Measurements from ENCODE around the gene SALL4. TPM values are rescaled to one million over a fixed set of nuclear protein-coding genes. Genes with fewer than 3 reads are reported as not detected.
A peak's percentile ranks its signal among the peaks of the same experiment; 100 is the strongest.

The SALL4 gene
- polyA plus RNA-seq, 1 donor, result 9.0 TPM

DNA sequence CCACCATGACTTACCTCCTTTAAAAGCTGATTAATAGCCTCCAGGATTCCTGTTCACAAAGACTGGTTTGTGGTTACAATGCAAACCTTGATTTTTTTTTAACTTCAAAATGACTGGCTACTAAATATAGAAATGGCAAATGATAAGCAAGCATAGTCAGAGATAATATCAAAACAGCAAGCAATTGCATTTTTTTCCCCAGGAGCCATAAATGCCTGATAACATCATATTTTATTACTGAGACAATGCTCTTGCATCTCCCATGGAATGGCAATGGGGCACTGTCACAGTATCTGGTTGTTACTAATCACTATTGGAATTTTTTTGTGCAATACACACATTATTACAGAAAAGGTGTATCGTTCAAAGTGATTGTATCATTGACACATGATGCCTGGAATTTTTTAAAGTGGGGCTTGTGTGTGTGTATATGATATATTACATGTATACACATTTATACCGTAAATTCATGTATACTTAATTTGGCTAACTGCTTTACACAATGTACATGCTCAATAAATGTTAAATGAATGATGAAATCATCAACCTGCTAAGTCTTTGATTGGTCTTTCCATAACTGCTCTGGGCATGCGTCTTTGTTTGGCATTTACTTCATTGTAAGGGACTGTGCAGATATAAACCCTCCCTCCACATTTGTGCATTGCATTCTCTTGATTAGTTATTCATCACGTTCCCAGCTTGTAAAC, 980 bp upstream of the SALL4 start:
- no peak for DNase-seq
- Histone ChIP-seq H3K4me1 (ENCODE audit: control insufficient read depth, insufficient read depth, low read length) (peaks cover 3% of the 10 kb centered on the region), H3K36me3 (ENCODE audit: control insufficient read depth, insufficient read depth, low read length) (no peaks in the 10 kb centered on the region), H3K4me3 (ENCODE audit: low read length) (peak overlapping the region; percentile 97), H3K27ac (ENCODE audit: low read length) (peak overlapping the region; percentile 71), H3K27me3 (ENCODE audit: control insufficient read depth, insufficient read depth, low read length) (peaks cover 7% of the 10 kb centered on the region), H3K9me3 (ENCODE audit: control insufficient read depth, low read depth, low read length) (no peaks in the 10 kb centered on the region)
- WGBS (ENCODE audit: insufficient coverage, low lambda C conversion rate), result 67% methylated on average over 1 of the region's 4 CpGs

DNA sequence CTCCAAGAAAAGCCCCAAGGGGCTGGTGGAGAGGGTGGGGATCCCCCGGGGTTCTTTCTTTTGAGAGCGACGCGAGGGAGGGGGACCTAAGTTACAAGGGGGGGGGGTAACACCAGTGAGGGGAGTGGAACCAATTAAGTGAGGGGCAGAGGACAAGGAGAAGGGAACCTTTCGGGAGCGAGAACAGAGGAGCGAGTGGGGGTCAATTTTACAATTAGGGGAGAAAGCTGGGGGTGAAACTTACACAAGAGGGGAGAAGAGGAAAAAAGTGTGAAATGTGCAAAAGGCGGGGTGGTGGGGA, 548 bp downstream of the SALL4 start:
- Histone ChIP-seq H3K4me3 (ENCODE audit: low read length) (peak overlapping the region; percentile 97), H3K4me1 (ENCODE audit: control insufficient read depth, insufficient read depth, low read length) (peaks cover 3% of the 10 kb centered on the region), H3K27me3 (ENCODE audit: control insufficient read depth, insufficient read depth, low read length) (peaks cover 7% of the 10 kb centered on the region), H3K27ac (ENCODE audit: low read length) (peak overlapping the region; percentile 71), H3K36me3 (ENCODE audit: control insufficient read depth, insufficient read depth, low read length) (no peaks in the 10 kb centered on the region), H3K9me3 (ENCODE audit: control insufficient read depth, low read depth, low read length) (no peaks in the 10 kb centered on the region)
- WGBS (ENCODE audit: insufficient coverage, low lambda C conversion rate), result 20% methylated on average over 1 of the region's 8 CpGs
- DNase-seq, result no peak

DNA sequence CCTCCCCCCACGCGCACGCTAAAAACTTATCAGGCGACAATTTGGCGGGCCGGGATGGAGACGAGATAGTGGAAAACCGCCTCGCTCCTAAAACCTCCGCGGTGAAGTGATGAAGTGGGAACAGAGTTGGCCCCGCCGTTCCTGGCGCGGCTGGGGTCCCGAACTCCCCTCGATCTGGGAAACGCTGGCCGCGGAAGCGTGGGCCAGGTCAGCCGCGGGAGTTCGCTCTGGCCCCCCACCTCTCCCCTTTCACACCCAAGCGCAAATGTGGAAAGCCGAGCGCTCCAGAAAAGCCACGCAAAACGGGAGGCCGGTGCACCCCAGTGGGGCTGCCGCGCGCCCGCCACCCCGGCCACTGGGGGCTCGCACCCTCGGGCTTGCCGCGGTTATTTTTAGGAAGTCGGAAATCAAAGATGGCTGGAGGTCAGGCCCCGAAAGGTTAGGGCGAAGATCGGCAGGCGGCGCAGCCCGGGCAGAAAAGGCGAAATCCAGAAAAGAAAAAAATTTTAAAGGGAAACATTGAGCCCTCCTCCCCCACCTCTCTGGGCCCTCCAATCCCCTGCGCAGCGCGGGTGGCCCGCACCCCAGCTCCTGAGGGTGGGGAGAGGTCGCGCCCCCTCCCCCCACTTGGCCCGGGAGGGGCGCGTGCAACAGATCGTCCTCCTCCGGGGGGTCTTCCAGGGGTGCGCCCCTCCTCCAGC, 1.0 kb downstream of the SALL4 start:
- peaks cover 7% of the 10 kb centered on the region for H3K27me3 ChIP-seq (ENCODE audit: control insufficient read depth, insufficient read depth, low read length)

DNA sequence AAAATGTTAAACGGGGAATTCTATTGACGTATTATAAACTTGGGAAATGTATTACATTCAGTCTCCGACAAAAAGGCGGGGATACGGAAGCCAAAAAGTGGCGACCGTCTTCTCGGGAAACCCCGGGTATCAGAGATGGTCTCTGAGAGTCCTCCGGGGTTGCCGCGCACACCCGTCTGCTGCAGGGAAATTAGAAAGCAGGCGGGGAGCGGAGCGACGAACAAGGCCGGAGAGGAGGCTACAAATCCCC, 1.5 kb downstream of the SALL4 start:
- WGBS (ENCODE audit: insufficient coverage, low lambda C conversion rate), result no CpG with 5 or more reads among the region's 18 CpGs
- peak in 1 of 2 donors; percentile 26 for DNase-seq
- Histone ChIP-seq H3K36me3 (ENCODE audit: control insufficient read depth, insufficient read depth, low read length) (no peaks in the 10 kb centered on the region), H3K27me3 (ENCODE audit: control insufficient read depth, insufficient read depth, low read length) (peaks cover 7% of the 10 kb centered on the region), H3K27ac (ENCODE audit: low read length) (peak overlapping the region; percentile 71), H3K4me3 (ENCODE audit: low read length) (peak overlapping the region; percentile 97), H3K9me3 (ENCODE audit: control insufficient read depth, low read depth, low read length) (no peaks in the 10 kb centered on the region), H3K4me1 (ENCODE audit: control insufficient read depth, insufficient read depth, low read length) (peaks cover 3% of the 10 kb centered on the region)

More for the DNA sequence above, 1.0 kb downstream of the SALL4 start:
- Histone ChIP-seq H3K4me3 (ENCODE audit: low read length) (peak overlapping the region; percentile 97), H3K9me3 (ENCODE audit: control insufficient read depth, low read depth, low read length) (no peaks in the 10 kb centered on the region), H3K27ac (ENCODE audit: low read length) (peak overlapping the region; percentile 71), H3K4me1 (ENCODE audit: control insufficient read depth, insufficient read depth, low read length) (peaks cover 3% of the 10 kb centered on the region), H3K36me3 (ENCODE audit: control insufficient read depth, insufficient read depth, low read length) (no peaks in the 10 kb centered on the region)
- DNase-seq, result peak in 1 of 2 donors; percentile 53
- no CpG with 5 or more reads among the region's 59 CpGs for WGBS (ENCODE audit: insufficient coverage, low lambda C conversion rate)

DNA sequence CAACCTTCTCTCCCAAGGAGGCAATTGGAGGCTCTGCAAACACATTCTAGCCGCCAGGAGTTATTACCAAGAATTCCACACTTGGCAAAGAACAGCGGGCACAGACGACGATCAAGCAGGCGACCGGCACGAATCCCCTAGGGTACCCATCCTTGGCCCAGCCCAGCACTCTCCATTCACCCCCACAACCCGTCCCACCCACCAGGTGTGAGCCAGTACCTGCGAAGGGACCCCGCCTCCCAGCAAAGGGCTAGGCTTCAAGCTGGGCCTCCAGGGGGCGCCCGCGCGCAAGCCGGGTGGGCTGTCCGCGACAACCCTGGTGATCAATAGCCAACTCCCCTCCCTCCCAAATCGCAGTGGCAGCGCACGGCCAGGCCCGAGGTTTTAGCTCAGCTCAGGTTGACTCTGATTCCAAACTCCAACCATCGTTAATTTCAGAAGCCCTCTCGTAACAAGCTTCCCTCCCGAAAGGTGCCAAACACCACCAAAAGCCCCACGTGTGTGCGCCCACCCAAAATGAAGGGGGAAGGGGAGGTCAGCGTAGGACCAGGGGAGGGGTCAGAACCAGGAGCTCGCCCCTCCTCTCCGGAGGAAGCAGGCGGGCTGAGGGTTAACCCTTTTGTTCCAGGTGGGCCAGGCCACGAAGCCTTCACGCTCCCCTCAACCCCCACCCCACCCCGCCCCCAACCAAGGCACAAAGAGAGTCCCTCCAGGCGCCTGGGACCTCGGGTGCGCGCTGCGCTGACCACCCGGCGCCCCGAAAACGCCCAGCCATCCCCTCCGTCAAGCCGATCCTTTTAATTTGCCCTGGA, 2.1 kb downstream of the SALL4 start:
- peak overlapping the region; percentile 71 for H3K27ac ChIP-seq (ENCODE audit: low read length)
- peaks cover 3% of the 10 kb centered on the region for H3K4me1 ChIP-seq (ENCODE audit: control insufficient read depth, insufficient read depth, low read length)
- no peaks in the 10 kb centered on the region for H3K36me3 ChIP-seq (ENCODE audit: control insufficient read depth, insufficient read depth, low read length)
- H3K9me3 ChIP-seq (ENCODE audit: control insufficient read depth, low read depth, low read length), result no peaks in the 10 kb centered on the region
- peaks cover 7% of the 10 kb centered on the region for H3K27me3 ChIP-seq (ENCODE audit: control insufficient read depth, insufficient read depth, low read length)
- DNase-seq, result peak; percentile 68 to 79
- peak overlapping the region; percentile 97 for H3K4me3 ChIP-seq (ENCODE audit: low read length)
- WGBS (ENCODE audit: insufficient coverage, low lambda C conversion rate), result no CpG with 5 or more reads among the region's 44 CpGs

DNA sequence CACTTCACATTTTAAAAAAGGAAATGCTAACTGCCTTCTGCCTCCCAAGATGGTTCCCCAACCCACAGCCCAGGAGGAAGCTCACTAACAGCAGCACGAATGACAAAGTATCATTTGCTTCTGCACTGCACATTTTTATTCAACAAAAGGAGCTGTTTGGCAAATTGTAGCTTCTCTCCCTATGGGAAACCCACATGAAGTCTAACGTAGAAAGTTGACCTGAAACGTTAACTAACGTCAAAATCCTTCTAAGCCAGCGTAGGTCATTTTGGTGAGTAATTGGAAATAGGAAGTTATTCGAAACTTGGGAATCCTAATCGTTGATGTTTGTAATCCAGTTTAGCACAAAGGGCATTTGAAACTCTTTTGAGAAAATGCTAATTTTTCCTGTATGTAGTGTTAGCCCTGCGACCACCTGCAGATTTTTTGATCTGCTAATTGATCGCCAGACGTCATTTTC, 2.9 kb downstream of the SALL4 start:
- Histone ChIP-seq H3K27me3 (ENCODE audit: control insufficient read depth, insufficient read depth, low read length) (peaks cover 7% of the 10 kb centered on the region), H3K9me3 (ENCODE audit: control insufficient read depth, low read depth, low read length) (no peaks in the 10 kb centered on the region), H3K27ac (ENCODE audit: low read length) (no peak overlapping the region), H3K4me1 (ENCODE audit: control insufficient read depth, insufficient read depth, low read length) (peaks cover 3% of the 10 kb centered on the region), H3K36me3 (ENCODE audit: control insufficient read depth, insufficient read depth, low read length) (no peaks in the 10 kb centered on the region), H3K4me3 (ENCODE audit: low read length) (peak overlapping the region; percentile 97)
- 38% methylated on average over 2 of the region's 10 CpGs for WGBS (ENCODE audit: insufficient coverage, low lambda C conversion rate)
- no peak for DNase-seq

DNA sequence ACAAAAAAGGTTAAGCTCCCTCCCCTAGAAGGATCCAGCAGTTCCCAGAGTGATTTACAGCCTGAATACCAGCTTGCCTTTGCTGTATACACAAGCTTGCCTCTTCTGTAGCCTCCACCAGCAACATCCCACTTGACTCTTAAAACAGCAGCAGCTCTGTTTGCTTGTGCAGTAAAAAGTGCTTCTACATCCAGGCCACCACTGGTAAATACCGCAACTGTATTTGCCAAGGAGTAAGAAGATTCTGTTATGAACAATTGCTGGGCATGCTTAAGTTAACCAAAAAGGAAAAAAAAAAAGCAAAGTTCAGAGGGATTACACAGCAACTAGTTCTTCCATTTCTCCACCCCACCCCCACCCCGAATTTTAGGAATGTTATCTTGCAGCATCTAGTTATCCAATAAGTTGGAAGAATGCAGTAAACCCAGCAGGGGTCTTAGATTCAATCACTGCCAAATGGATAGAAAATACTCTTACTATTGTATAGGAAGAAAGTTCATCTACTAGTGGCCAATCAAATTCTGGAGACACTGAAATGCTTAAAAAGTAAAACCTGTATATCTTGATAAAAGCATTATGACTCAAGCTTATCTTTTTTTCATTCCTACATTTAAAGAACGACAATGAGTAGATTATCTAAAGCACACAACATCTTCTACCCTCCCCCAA, 4.8 kb downstream of the SALL4 start:
- no peak for DNase-seq

DNA sequence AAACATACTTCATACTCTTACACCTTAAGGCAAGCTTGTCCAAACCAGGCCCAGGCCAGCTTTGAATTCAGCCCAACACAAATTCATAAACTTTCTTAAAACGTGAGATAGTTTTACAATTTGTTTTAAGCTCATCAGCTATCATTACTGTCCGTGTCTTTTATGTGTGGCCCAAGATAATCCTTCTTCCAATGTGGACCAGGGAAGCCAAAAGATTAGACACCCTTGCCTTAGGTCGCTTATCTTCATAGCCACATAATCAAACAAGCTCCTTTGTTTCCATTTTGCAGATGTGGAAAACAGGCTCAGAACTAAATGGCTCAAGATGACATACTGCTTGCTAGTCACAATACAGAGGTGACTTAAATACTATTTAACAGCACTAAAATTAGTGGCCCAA, 6.0 kb downstream of the SALL4 start:
- H3K36me3 ChIP-seq (ENCODE audit: control insufficient read depth, insufficient read depth, low read length), result peaks cover 9% of the 10 kb centered on the region

More for the DNA sequence above, 4.8 kb downstream of the SALL4 start:
- Histone ChIP-seq H3K4me1 (ENCODE audit: control insufficient read depth, insufficient read depth, low read length) (peaks cover 3% of the 10 kb centered on the region), H3K36me3 (ENCODE audit: control insufficient read depth, insufficient read depth, low read length) (no peaks in the 10 kb centered on the region), H3K4me3 (ENCODE audit: low read length) (no peak overlapping the region), H3K9me3 (ENCODE audit: control insufficient read depth, low read depth, low read length) (no peaks in the 10 kb centered on the region), H3K27me3 (ENCODE audit: control insufficient read depth, insufficient read depth, low read length) (peaks cover 7% of the 10 kb centered on the region), H3K27ac (ENCODE audit: low read length) (no peak overlapping the region)
- WGBS (ENCODE audit: insufficient coverage, low lambda C conversion rate), result 20% methylated on average over 1 of the region's 3 CpGs

DNA sequence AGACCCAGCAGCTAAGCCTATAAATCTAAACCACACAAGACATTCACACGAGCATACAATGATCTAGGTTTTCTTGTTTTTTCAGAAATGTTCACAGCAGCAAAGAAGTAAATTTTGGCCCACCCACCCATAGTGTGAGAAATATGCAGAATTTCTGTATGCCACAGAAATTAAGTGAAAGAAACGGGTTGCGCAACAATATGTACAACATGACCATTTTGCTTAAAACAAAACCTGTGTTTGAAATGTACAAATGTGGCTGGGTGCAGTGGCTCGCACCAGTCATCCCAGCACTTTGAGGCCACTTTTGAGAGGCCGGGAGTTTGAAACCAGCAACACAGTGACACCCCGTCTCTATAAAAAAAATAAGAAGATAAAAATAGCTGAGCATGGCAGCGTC, 9.4 kb downstream of the SALL4 start:
- H3K9me3 ChIP-seq (ENCODE audit: control insufficient read depth, low read depth, low read length), result no peaks in the 10 kb centered on the region
- H3K36me3 ChIP-seq (ENCODE audit: control insufficient read depth, insufficient read depth, low read length), result peaks cover 35% of the 10 kb centered on the region
- WGBS (ENCODE audit: insufficient coverage, low lambda C conversion rate), result 100% methylated on average over 1 of the region's 7 CpGs
- DNase-seq, result no peak
- no peak overlapping the region for H3K4me3 ChIP-seq (ENCODE audit: low read length)
- no peaks in the 10 kb centered on the region for H3K27me3 ChIP-seq (ENCODE audit: control insufficient read depth, insufficient read depth, low read length)
- H3K27ac ChIP-seq (ENCODE audit: low read length), result no peak overlapping the region
- H3K4me1 ChIP-seq (ENCODE audit: control insufficient read depth, insufficient read depth, low read length), result no peaks in the 10 kb centered on the region

More for the DNA sequence above, 6.0 kb downstream of the SALL4 start:
- Histone ChIP-seq H3K4me1 (ENCODE audit: control insufficient read depth, insufficient read depth, low read length) (peaks cover 3% of the 10 kb centered on the region), H3K4me3 (ENCODE audit: low read length) (no peak overlapping the region), H3K27me3 (ENCODE audit: control insufficient read depth, insufficient read depth, low read length) (peaks cover 3% of the 10 kb centered on the region), H3K27ac (ENCODE audit: low read length) (no peak overlapping the region), H3K9me3 (ENCODE audit: control insufficient read depth, low read depth, low read length) (no peaks in the 10 kb centered on the region)
- DNase-seq, result no peak
- WGBS (ENCODE audit: insufficient coverage, low lambda C conversion rate), result 68% methylated on average over 3 of the region's 3 CpGs

DNA sequence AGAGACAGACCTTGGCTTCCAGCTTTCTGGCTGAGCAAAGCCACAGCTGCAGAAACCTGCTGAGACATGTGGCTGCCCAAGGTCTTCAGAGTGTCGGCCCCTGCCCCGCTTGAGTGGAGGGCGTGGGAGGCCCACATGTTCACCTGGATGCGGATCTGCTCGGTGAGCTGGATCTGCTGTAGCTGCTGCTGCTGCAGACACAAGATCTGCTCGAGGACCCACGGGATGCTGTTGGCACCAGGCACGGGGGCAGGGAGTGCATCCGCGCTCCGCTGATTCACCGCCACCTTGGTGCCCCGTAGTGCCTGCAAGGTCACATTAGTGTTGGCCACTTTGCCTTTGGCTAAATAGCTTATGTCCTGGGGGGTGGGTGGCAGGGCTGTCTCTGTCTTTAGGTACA, 10.7 kb downstream of the SALL4 start:
- Histone ChIP-seq H3K27me3 (ENCODE audit: control insufficient read depth, insufficient read depth, low read length) (no peaks in the 10 kb centered on the region), H3K27ac (ENCODE audit: low read length) (no peak overlapping the region), H3K9me3 (ENCODE audit: control insufficient read depth, low read depth, low read length) (no peaks in the 10 kb centered on the region), H3K4me1 (ENCODE audit: control insufficient read depth, insufficient read depth, low read length) (no peaks in the 10 kb centered on the region), H3K36me3 (ENCODE audit: control insufficient read depth, insufficient read depth, low read length) (peaks cover 42% of the 10 kb centered on the region), H3K4me3 (ENCODE audit: low read length) (no peak overlapping the region)
- no CpG with 5 or more reads among the region's 13 CpGs for WGBS (ENCODE audit: insufficient coverage, low lambda C conversion rate)
- DNase-seq, result no peak

Data from large intestine (tissue), 3 donors.